ENCODE results near the gene ATP1A4.
"Not testable (repeated sequence)": the region's sequence is repeated elsewhere in the genome, so short reads cannot be mapped to it uniquely, and the experiment has no call there.

ATP1A4 gene

DNA sequence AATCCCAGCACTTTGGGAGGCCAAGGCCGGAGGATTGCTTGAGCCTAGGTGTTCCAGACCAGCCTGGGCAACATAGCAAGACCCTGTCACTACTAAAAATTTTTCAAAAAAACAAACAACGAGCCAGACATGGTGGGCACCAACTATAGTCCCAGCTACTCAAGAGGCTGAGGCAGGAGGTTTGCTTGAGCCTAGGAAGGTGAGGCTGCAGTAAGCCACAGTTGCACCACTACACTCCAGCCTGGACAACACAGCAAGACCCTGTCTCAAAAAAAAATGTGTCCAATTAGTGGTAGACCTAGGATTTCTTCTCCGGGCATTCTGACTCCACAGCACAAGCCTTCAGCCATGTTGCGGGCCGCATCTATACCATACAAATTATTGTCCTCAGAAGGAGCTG, 46.2 kb upstream of the ATP1A4 start:
- Histone ChIP-seq H3K9me3 (ENCODE audit: severe bottlenecking) (no peaks in the 10 kb centered on the region), H3K27ac (ENCODE audit: poor library complexity, severe bottlenecking) (no peak overlapping the region), H3K4me1 (ENCODE audit: insufficient read depth, poor library complexity, severe bottlenecking) (no peaks in the 10 kb centered on the region), H3K27me3 (ENCODE audit: insufficient read depth, poor library complexity, severe bottlenecking) (no peaks in the 10 kb centered on the region), H3K4me3 (ENCODE audit: severe bottlenecking) (no peak overlapping the region), H3K36me3 (ENCODE audit: low read depth) (no peaks in the 10 kb centered on the region)
- no peak for DNase-seq (ENCODE audit: low spot score)
- ATAC-seq (ENCODE audit: low read depth): no peak
- TF ChIP-seq, protein P1, sequence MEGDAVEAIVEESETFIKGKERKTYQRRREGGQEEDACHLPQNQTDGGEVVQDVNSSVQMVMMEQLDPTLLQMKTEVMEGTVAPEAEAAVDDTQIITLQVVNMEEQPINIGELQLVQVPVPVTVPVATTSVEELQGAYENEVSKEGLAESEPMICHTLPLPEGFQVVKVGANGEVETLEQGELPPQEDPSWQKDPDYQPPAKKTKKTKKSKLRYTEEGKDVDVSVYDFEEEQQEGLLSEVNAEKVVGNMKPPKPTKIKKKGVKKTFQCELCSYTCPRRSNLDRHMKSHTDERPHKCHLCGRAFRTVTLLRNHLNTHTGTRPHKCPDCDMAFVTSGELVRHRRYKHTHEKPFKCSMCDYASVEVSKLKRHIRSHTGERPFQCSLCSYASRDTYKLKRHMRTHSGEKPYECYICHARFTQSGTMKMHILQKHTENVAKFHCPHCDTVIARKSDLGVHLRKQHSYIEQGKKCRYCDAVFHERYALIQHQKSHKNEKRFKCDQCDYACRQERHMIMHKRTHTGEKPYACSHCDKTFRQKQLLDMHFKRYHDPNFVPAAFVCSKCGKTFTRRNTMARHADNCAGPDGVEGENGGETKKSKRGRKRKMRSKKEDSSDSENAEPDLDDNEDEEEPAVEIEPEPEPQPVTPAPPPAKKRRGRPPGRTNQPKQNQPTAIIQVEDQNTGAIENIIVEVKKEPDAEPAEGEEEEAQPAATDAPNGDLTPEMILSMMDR (IDR thresholded peaks at IDR 0.05; ENCODE audit: poor library complexity, severe bottlenecking): no peak

DNA sequence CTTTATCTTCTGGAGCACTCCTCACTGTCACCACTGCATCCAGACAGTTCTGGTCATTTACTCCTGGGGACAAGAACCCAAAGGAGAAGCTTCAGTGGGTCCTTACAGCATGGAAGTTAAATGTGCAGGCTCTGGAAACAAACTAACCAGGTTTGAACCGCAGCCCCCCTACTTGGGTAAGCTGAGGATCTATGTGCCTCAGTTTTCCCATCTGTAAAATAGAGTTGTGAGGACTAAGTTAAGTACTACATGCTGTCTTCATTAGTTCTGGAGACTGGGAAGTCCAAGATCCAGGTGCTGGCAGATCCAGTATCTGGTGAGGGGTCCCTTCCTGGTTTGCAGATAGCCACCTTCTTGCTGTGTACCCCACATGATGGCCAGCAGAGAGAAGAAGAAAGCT, 43.9 kb upstream of the ATP1A4 start:
- H3K4me1 ChIP-seq (ENCODE audit: insufficient read depth, poor library complexity, severe bottlenecking): no peaks in the 10 kb centered on the region
- no peak overlapping the region for H3K4me3 ChIP-seq (ENCODE audit: severe bottlenecking)
- no peaks in the 10 kb centered on the region for H3K36me3 ChIP-seq (ENCODE audit: low read depth)
- H3K27ac ChIP-seq (ENCODE audit: poor library complexity, severe bottlenecking): no peak overlapping the region
- DNase-seq (ENCODE audit: low spot score): no peak
- TF ChIP-seq, protein P1 (IDR thresholded peaks at IDR 0.05; ENCODE audit: poor library complexity, severe bottlenecking): no peak
- no peaks in the 10 kb centered on the region for H3K27me3 ChIP-seq (ENCODE audit: insufficient read depth, poor library complexity, severe bottlenecking)
- no peaks in the 10 kb centered on the region for H3K9me3 ChIP-seq (ENCODE audit: severe bottlenecking)
- no peak for ATAC-seq (ENCODE audit: low read depth)

DNA sequence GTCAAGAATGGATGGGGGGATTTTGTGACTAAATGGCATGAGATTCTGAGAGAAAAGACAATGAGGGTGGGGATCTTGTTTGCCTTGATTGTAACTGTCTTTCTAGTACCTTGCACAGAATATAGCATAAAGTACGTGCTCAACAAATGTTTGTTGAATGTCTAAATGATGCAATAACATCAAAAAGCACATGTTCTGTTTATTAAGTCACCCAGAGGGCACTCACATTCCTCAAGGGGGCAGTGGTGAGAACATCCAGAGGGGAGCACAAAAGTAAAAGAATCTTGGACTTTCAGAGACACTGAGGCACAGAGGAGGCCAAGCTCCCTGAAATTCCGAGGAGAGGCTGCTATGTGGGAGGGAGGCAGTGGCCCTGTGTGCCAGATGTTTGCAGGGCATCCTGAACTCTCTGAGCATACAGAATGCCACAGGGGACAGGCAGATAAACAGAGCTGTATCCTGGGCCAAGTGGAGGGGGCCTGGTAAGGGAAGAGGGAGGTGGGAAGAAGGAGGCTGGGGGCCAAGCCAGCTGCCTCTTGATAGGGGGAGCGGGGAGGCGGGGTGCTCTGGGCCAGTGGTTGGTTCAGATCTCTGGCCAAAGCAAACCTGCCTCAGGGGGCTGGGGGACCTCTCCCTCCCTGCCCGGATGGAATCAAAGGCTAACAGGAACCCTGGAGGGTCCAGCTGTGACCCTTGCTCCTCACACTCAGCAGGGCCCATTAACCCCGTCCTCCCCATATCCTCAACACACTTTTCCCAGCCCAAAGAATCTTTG, 42.3 kb upstream of the ATP1A4 start:
- no peaks in the 10 kb centered on the region for H3K9me3 ChIP-seq (ENCODE audit: severe bottlenecking)
- no peaks in the 10 kb centered on the region for H3K4me1 ChIP-seq (ENCODE audit: insufficient read depth, poor library complexity, severe bottlenecking)
- no peak overlapping the region for H3K4me3 ChIP-seq (ENCODE audit: severe bottlenecking)
- no peaks in the 10 kb centered on the region for H3K27me3 ChIP-seq (ENCODE audit: insufficient read depth, poor library complexity, severe bottlenecking)
- H3K36me3 ChIP-seq (ENCODE audit: low read depth): no peaks in the 10 kb centered on the region
- TF ChIP-seq, protein P1 (IDR thresholded peaks at IDR 0.05; ENCODE audit: poor library complexity, severe bottlenecking): peak; percentile 41
- no peak for ATAC-seq (ENCODE audit: low read depth)
- no peak for DNase-seq (ENCODE audit: low spot score)
- H3K27ac ChIP-seq (ENCODE audit: poor library complexity, severe bottlenecking): no peak overlapping the region

DNA sequence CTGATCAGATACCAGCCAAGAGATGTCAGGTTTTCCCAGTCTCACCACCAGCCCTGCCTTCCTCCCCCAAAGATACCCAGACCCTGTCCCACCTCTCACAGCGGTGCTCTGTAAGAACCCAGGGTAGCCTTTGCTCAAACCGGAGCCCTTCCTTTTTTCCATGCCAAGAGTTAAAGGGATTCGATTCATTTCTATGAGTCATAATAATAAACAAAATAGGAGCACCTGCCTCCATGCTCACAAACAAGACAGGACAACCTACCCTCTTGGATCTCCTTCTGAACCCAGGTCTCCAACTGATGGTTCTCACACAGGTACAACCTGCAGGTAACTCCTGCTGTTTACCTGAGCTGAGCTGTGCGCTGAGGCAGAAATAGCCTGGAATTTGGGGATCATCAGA, 41.7 kb upstream of the ATP1A4 start:
- H3K27me3 ChIP-seq (ENCODE audit: insufficient read depth, poor library complexity, severe bottlenecking): no peaks in the 10 kb centered on the region
- H3K4me1 ChIP-seq (ENCODE audit: insufficient read depth, poor library complexity, severe bottlenecking): no peaks in the 10 kb centered on the region
- ATAC-seq (ENCODE audit: low read depth) (no peak), DNase-seq (ENCODE audit: low spot score) (no peak)
- H3K36me3 ChIP-seq (ENCODE audit: low read depth): no peaks in the 10 kb centered on the region
- TF ChIP-seq, protein P1 (IDR thresholded peaks at IDR 0.05; ENCODE audit: poor library complexity, severe bottlenecking): no peak
- H3K27ac ChIP-seq (ENCODE audit: poor library complexity, severe bottlenecking): no peak overlapping the region
- no peak overlapping the region for H3K4me3 ChIP-seq (ENCODE audit: severe bottlenecking)
- H3K9me3 ChIP-seq (ENCODE audit: severe bottlenecking): no peaks in the 10 kb centered on the region

DNA sequence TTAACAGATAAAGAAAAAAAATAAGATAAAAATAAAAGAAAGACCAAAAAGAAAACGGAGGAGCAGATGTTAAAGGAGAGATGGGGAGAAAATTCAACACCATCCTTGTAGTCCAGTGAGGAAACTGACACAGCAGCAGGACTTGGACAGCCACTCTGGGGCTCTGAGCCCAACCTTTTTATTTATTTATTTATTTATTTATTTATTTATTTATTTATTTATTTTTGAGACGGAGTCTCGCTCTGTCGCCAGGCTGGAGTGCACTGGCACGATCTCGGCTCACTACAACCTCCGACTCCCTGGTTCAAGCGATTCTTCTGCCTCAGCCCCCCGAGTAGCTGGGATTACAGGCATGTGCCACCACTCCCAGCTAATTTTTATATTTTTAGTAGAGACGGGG, 39.9 kb upstream of the ATP1A4 start:
- ATAC-seq (ENCODE audit: low read depth); H3K4me1 ChIP-seq (ENCODE audit: insufficient read depth, poor library complexity, severe bottlenecking); H3K27me3 ChIP-seq (ENCODE audit: insufficient read depth, poor library complexity, severe bottlenecking); H3K9me3 ChIP-seq (ENCODE audit: severe bottlenecking); H3K36me3 ChIP-seq (ENCODE audit: low read depth); DNase-seq (ENCODE audit: low spot score); H3K27ac ChIP-seq (ENCODE audit: poor library complexity, severe bottlenecking); H3K4me3 ChIP-seq (ENCODE audit: severe bottlenecking): not testable (repeated sequence)
